Fibroblast of the aortic adventitia (primary cell): Measurements from ENCODE around the gene SF3A1. TPM values are rescaled to one million over a fixed set of nuclear protein-coding genes. Genes with fewer than 3 reads are reported as not detected.
A peak's percentile ranks its signal among the peaks of the same experiment; 100 is the strongest.

Experiments used
- DNase-seq: peaks from one replicate; pipeline ENCODE4 v3.0.0-alpha.2; 2010; ENCODE audit warnings: low read depth
- H3K4me3 ChIP-seq: 2 replicates; pipeline ENCODE4 v1.5.1; 2011; ENCODE audit warnings: low read depth, mild to moderate bottlenecking, control low read depth, low read length, moderate library complexity
- CTCF ChIP-seq: IDR thresholded peaks from 2 replicates; pipeline ENCODE4 v1.5.1; 2011; ENCODE audit warnings: mild to moderate bottlenecking, low read length, control low read depth, inconsistent platforms; ENCODE audit not compliant: insufficient read depth
- total RNA-seq: library from RNA; depleted of rRNA; stranded (reverse); fragments of >200 nt; gene quantifications from 2 replicates; pipeline ENCODE4 v1.2.3, GENCODE V29; 2012; ENCODE audit warnings: low replicate concordance

SF3A1 gene
- total RNA-seq, 1 donor, result 43.7 TPM

- DNase-seq, result no peak
- no peak for TF ChIP-seq CTCF
Measured at GRCh38 chr22:30393322-30393680, 36.6 kb upstream of the SF3A1 start.

GRCh38 chr22:30392661-30393321 lies 36.1 kb upstream of the SF3A1 start:
- H3K4me3 ChIP-seq, result no peak overlapping the region
- TF ChIP-seq CTCF, result no peak
- no peak for DNase-seq

More at GRCh38 chr22:30393322-30393680, 36.6 kb upstream of the SF3A1 start:
- no peak overlapping the region for H3K4me3 ChIP-seq

- peak; percentile 67 for TF ChIP-seq CTCF
- no peak overlapping the region for H3K4me3 ChIP-seq
- DNase-seq, result peak; percentile 66
Measured at GRCh38 chr22:30390974-30391691, 34.4 kb upstream of the SF3A1 start.

GRCh38 chr22:30386960-30387827 lies 30.5 kb upstream of the SF3A1 start, which contains the start of gene RNF215:
Gene RNF215, minus strand, starts transcription at chr22:30387411. Its CDS starts 98 bp downstream, at chr22:30387313.
- peak; percentile 67 for DNase-seq
- peak; percentile 75 for TF ChIP-seq CTCF
- H3K4me3 ChIP-seq, result peak within 1 kb of the TSS; percentile 78

GRCh38 chr22:30386608-30386959 lies 29.9 kb upstream of the SF3A1 start:
- TF ChIP-seq CTCF, result no peak
- DNase-seq, result no peak
- peak overlapping the region; percentile 78 for H3K4me3 ChIP-seq

- peak overlapping the region; percentile 78 for H3K4me3 ChIP-seq
- no peak for DNase-seq
- TF ChIP-seq CTCF, result no peak
Measured at GRCh38 chr22:30385942-30386341, 29.2 kb upstream of the SF3A1 start.
